Activated naive CD8-positive, alpha-beta T cell treated with anti-CD3 and anti-CD28 coated beads, Interleukin-2, amount 50 U/mL, for 24 hours (primary cell): ENCODE data around the gene FRYL.
"Not testable (repeated sequence)": the region's sequence is repeated elsewhere in the genome, so short reads cannot be mapped to it uniquely, and the experiment has no call there.

Experiments used
- ATAC-seq: fragments of 150-1000 bp; cut with Tn5 transposase; one replicate; pipeline ENCODE4 v1.10.0; 2021
- DNase-seq: peaks from one replicate; pipeline ENCODE4 v3.0.0; 2021
- H3K27ac Mint-ChIP-seq: one replicate; pipeline ENCODE4 v1.8.0; 2021; ENCODE audit warnings: mild to moderate bottlenecking, mixed read lengths
- H3K27me3 Mint-ChIP-seq: one replicate; pipeline ENCODE4 v1.8.0; 2021; ENCODE audit warnings: mixed read lengths
- H3K36me3 Mint-ChIP-seq: one replicate; pipeline ENCODE4 v1.8.0; 2021; ENCODE audit warnings: low read depth, mixed read lengths
- H3K4me1 Mint-ChIP-seq: one replicate; pipeline ENCODE4 v1.8.0; 2021; ENCODE audit warnings: mixed read lengths
- H3K4me3 Mint-ChIP-seq: one replicate; pipeline ENCODE4 v1.8.0; 2021; ENCODE audit warnings: mild to moderate bottlenecking, moderate library complexity, mixed read lengths
- H3K9me3 Mint-ChIP-seq: one replicate; pipeline ENCODE4 v1.8.0; 2021; ENCODE audit warnings: mixed read lengths

Gene FRYL

GRCh38 chr4:48706736-48707135, 73.3 kb downstream of the FRYL start:
- peaks cover 24% of the 10 kb centered on the region for H3K36me3 Mint-ChIP-seq
- ATAC-seq: peak; percentile 86
- H3K27ac Mint-ChIP-seq: no peak overlapping the region

GRCh38 chr4:48705609-48706008, 74.5 kb downstream of the FRYL start:
- Mint-ChIP-seq H3K27me3 (no peaks in the 10 kb centered on the region), H3K36me3 (peaks cover 19% of the 10 kb centered on the region), H3K4me3 (no peak overlapping the region), H3K9me3 (no peaks in the 10 kb centered on the region), H3K27ac (no peak overlapping the region), H3K4me1 (peaks cover 25% of the 10 kb centered on the region)
- ATAC-seq (no peak), DNase-seq (no peak)

More at GRCh38 chr4:48706736-48707135, 73.3 kb downstream of the FRYL start:
- Mint-ChIP-seq H3K4me3 (no peak overlapping the region), H3K4me1 (peaks cover 16% of the 10 kb centered on the region), H3K27me3 (no peaks in the 10 kb centered on the region), H3K9me3 (no peaks in the 10 kb centered on the region)
- DNase-seq: no peak

GRCh38 chr4:48704091-48704802, 75.8 kb downstream of the FRYL start:
- Mint-ChIP-seq H3K4me1 (peaks cover 32% of the 10 kb centered on the region), H3K36me3 (peaks cover 8% of the 10 kb centered on the region), H3K9me3 (no peaks in the 10 kb centered on the region), H3K27ac (no peak overlapping the region), H3K27me3 (no peaks in the 10 kb centered on the region), H3K4me3 (no peak overlapping the region)
- ATAC-seq (no peak), DNase-seq (no peak)

GRCh38 chr4:48699475-48699874, 80.6 kb downstream of the FRYL start:
- Mint-ChIP-seq H3K4me3 (peak overlapping the region; percentile 59), H3K27ac (peak overlapping the region; percentile 70), H3K27me3 (no peaks in the 10 kb centered on the region), H3K36me3 (peaks cover 6% of the 10 kb centered on the region), H3K4me1 (peaks cover 57% of the 10 kb centered on the region), H3K9me3 (no peaks in the 10 kb centered on the region)
- DNase-seq (no peak), ATAC-seq (no peak)

- no peak for ATAC-seq
- no peaks in the 10 kb centered on the region for H3K27me3 Mint-ChIP-seq
- peaks cover 6% of the 10 kb centered on the region for H3K36me3 Mint-ChIP-seq
- no peaks in the 10 kb centered on the region for H3K9me3 Mint-ChIP-seq
- DNase-seq: no peak
- no peak overlapping the region for H3K4me3 Mint-ChIP-seq
- H3K27ac Mint-ChIP-seq: no peak overlapping the region
- H3K4me1 Mint-ChIP-seq: peaks cover 60% of the 10 kb centered on the region
Observed at GRCh38 chr4:48698029-48698971, 81.8 kb downstream of the FRYL start.

GRCh38 chr4:48697516-48697915, 82.6 kb downstream of the FRYL start:
- not testable (repeated sequence) for DNase-seq, H3K4me3 Mint-ChIP-seq, ATAC-seq, H3K27ac Mint-ChIP-seq, H3K27me3 Mint-ChIP-seq, H3K36me3 Mint-ChIP-seq, H3K9me3 Mint-ChIP-seq
- peaks cover 64% of the 10 kb centered on the region for H3K4me1 Mint-ChIP-seq

- H3K27me3 Mint-ChIP-seq: no peaks in the 10 kb centered on the region
- no peaks in the 10 kb centered on the region for H3K9me3 Mint-ChIP-seq
- DNase-seq (no peak), ATAC-seq (no peak)
- no peak overlapping the region for H3K27ac Mint-ChIP-seq
- H3K4me3 Mint-ChIP-seq: no peak overlapping the region
- peaks cover 58% of the 10 kb centered on the region for H3K4me1 Mint-ChIP-seq
- H3K36me3 Mint-ChIP-seq: peaks cover 6% of the 10 kb centered on the region
Observed at GRCh38 chr4:48694824-48695223, 85.3 kb downstream of the FRYL start.

GRCh38 chr4:48693856-48694574, 86.1 kb downstream of the FRYL start:
- Mint-ChIP-seq H3K4me3 (no peak overlapping the region), H3K36me3 (peaks cover 6% of the 10 kb centered on the region), H3K27ac (no peak overlapping the region), H3K27me3 (no peaks in the 10 kb centered on the region), H3K9me3 (no peaks in the 10 kb centered on the region), H3K4me1 (peaks cover 54% of the 10 kb centered on the region)
- no peak for DNase-seq
- ATAC-seq: no peak

- Mint-ChIP-seq H3K27me3 (no peaks in the 10 kb centered on the region), H3K36me3 (peaks cover 6% of the 10 kb centered on the region), H3K4me1 (peaks cover 50% of the 10 kb centered on the region), H3K4me3 (no peak overlapping the region), H3K27ac (no peak overlapping the region), H3K9me3 (no peaks in the 10 kb centered on the region)
- DNase-seq (no peak), ATAC-seq (no peak)
Observed at GRCh38 chr4:48692897-48693296, 87.2 kb downstream of the FRYL start.

GRCh38 chr4:48692044-48692443, 88.0 kb downstream of the FRYL start:
- H3K27me3 Mint-ChIP-seq: no peaks in the 10 kb centered on the region
- DNase-seq (no peak), ATAC-seq (no peak)
- H3K4me1 Mint-ChIP-seq: peaks cover 48% of the 10 kb centered on the region
- H3K4me3 Mint-ChIP-seq: no peak overlapping the region
- H3K36me3 Mint-ChIP-seq: no peaks in the 10 kb centered on the region
- no peak overlapping the region for H3K27ac Mint-ChIP-seq
- no peaks in the 10 kb centered on the region for H3K9me3 Mint-ChIP-seq

GRCh38 chr4:48688953-48689352, 91.1 kb downstream of the FRYL start:
- Mint-ChIP-seq H3K9me3 (no peaks in the 10 kb centered on the region), H3K4me3 (no peak overlapping the region), H3K36me3 (peaks cover 1% of the 10 kb centered on the region), H3K27ac (no peak overlapping the region), H3K4me1 (peaks cover 38% of the 10 kb centered on the region), H3K27me3 (no peaks in the 10 kb centered on the region)
- DNase-seq (no peak), ATAC-seq (no peak)

GRCh38 chr4:48687313-48688051, 92.6 kb downstream of the FRYL start:
- H3K27me3 Mint-ChIP-seq: no peaks in the 10 kb centered on the region
- no peak overlapping the region for H3K27ac Mint-ChIP-seq
- peaks cover 13% of the 10 kb centered on the region for H3K36me3 Mint-ChIP-seq
- H3K4me1 Mint-ChIP-seq: peaks cover 39% of the 10 kb centered on the region
- DNase-seq (no peak), ATAC-seq (no peak)
- no peak overlapping the region for H3K4me3 Mint-ChIP-seq
- no peaks in the 10 kb centered on the region for H3K9me3 Mint-ChIP-seq

GRCh38 chr4:48686369-48686768, 93.7 kb downstream of the FRYL start:
- ATAC-seq (no peak), DNase-seq (no peak)
- no peak overlapping the region for H3K4me3 Mint-ChIP-seq
- H3K4me1 Mint-ChIP-seq: peaks cover 47% of the 10 kb centered on the region
- no peaks in the 10 kb centered on the region for H3K27me3 Mint-ChIP-seq
- no peak overlapping the region for H3K27ac Mint-ChIP-seq
- no peaks in the 10 kb centered on the region for H3K9me3 Mint-ChIP-seq
- H3K36me3 Mint-ChIP-seq: peaks cover 18% of the 10 kb centered on the region
